Measurements from ENCODE around the gene FLOT1. TPM values are rescaled to one million over a fixed set of nuclear protein-coding genes. Genes with fewer than 3 reads are reported as not detected.

The FLOT1 gene
- total and polyA plus RNA-seq, 9 of the 15 experiments (the other 6 are each of a cell fraction or from before 2014, with no cell fraction given), result 11.7 to 149 (median 118) TPM

GRCh38 chr6:30685157-30686008 is 57.1 kb downstream of the FLOT1 start (continued):
- TF ChIP-seq CTCFL (IDR thresholded peaks at IDR 0.05; ENCODE audit: borderline replicate concordance, insufficient read depth, low read depth, low read length, poor library complexity, severe bottlenecking) (no peak), KLF6 (CRISPR knock-in tag; IDR thresholded peaks at IDR 0.05; ENCODE audit: borderline replicate concordance) (no peak), MBD2 (IDR thresholded peaks at IDR 0.05; ENCODE audit: borderline replicate concordance, low read depth) (0 out of 2 replicates have a peak, but pooled peaks have one; percentile 6), HIVEP1 (CRISPR knock-in tag; IDR thresholded peaks at IDR 0.05) (no peak), AFF1 (IDR thresholded peaks at IDR 0.05; ENCODE audit: low read depth in 1 of 2, partially characterized antibody in 2 of 2) (no peak), SIN3A (IDR thresholded peaks at IDR 0.05; ENCODE audit: borderline replicate concordance in 2 of 2, control insufficient read depth in 1 of 2, low read depth in 2 of 2, low read length in 2 of 2) (peak in 1 of 2 experiments; percentile 43; a peak in 1 of 4 replicates), RAD21 (CRISPR knock-in tag; conservative IDR thresholded peaks at IDR 0.05 in 1 of 2, IDR thresholded peaks at IDR 0.05 in 1 of 2) (peak; percentile 22 to 48; a peak in 3 of 4 replicates), MECOM (CRISPR knock-in tag; IDR thresholded peaks at IDR 0.05) (no peak), ZBTB7A (IDR thresholded peaks at IDR 0.05; ENCODE audit: borderline replicate concordance, control insufficient read depth, low read depth, low read length) (no peak), RBM17 (IDR thresholded peaks at IDR 0.05; ENCODE audit: borderline replicate concordance, low read depth, low read length) (no peak), MAZ (CRISPR knock-in tag; conservative IDR thresholded peaks at IDR 0.05 in 1 of 2, IDR thresholded peaks at IDR 0.05 in 1 of 2) (no peak; a peak in 1 of 4 replicates), POLR3G (IDR thresholded peaks at IDR 0.05; ENCODE audit: extremely low read depth, insufficient read length, insufficient replicate concordance) (no peak), BRD4 (IDR thresholded peaks at IDR 0.05) (peak; percentile 42; the same call in 1 of the 2 replicates), ZNF12 (CRISPR knock-in tag; IDR thresholded peaks at IDR 0.05) (peak; percentile 67; the same call in 1 of the 2 replicates), ZNF431 (CRISPR knock-in tag; IDR thresholded peaks at IDR 0.05) (no peak), MLLT1 (IDR thresholded peaks at IDR 0.05) (peak; percentile 42 to 55; a peak in 2 of 4 replicates), MIER1 (IDR thresholded peaks at IDR 0.05; ENCODE audit: low read depth) (peak; percentile 25; the same call in 1 of the 2 replicates), ARNT (IDR thresholded peaks at IDR 0.05) (0 out of 4 replicates have a peak, but pooled peaks of 1 of the 2 experiments have one; percentile 14)
